ENCODE results near the gene MAPK6. TPM values are rescaled to one million over a fixed set of nuclear protein-coding genes. Genes with fewer than 3 reads are reported as not detected.

MAPK6 gene
- total and polyA plus RNA-seq, 10 of the 15 experiments (the other 5 are each of a cell fraction or from before 2014, with no cell fraction given) = 20.6 to 100 (median 52.6) TPM

- TF ChIP-seq MEF2B (IDR thresholded peaks at IDR 0.05; ENCODE audit: partially characterized antibody, poor library complexity, severe bottlenecking) (peak; percentile 49), SMC3 (IDR thresholded peaks at IDR 0.05; ENCODE audit: borderline replicate concordance, low read length) (peak; percentile 15; the same call in 1 of the 2 replicates), REST (IDR thresholded peaks at IDR 0.05; ENCODE audit: low read depth, low read length) (no peak), HDAC6 (IDR thresholded peaks at IDR 0.05; ENCODE audit: unreplicated experiment) (no peak), RAD51 (IDR thresholded peaks at IDR 0.05) (no peak), SP1 (IDR thresholded peaks at IDR 0.05; ENCODE audit: low read depth, low read length) (no peak), HDGF (IDR thresholded peaks at IDR 0.05) (no peak)
These were observed 58.1 kb downstream of the MAPK6 start (continued) for GRCh38 chr15:52076889-52077781.

All from GM12878 (cell line).